Bronchial epithelial cell (primary cell): Measurements from ENCODE around the gene NDUFAF2. TPM values are rescaled to one million over a fixed set of nuclear protein-coding genes. Genes with fewer than 3 reads are reported as not detected.
"Not testable (repeated sequence)": the region's sequence is repeated elsewhere in the genome, so short reads cannot be mapped to it uniquely, and the experiment has no call there.

Experiments
- DNase-seq: peaks from one replicate; pipeline ENCODE4 v3.0.0-alpha.2; 2010; ENCODE audit warnings: low read depth
- FAIRE-seq: peaks from 2 replicates; lab custom pipeline; 2011; peaks lifted over from hg19 to GRCh38; lab: Jason Lieb, UNC
- H3K27me3 ChIP-seq: 2 replicates; pipeline ENCODE4 v1.5.1; 2011; ENCODE audit warnings: low read length; ENCODE audit not compliant: control insufficient read depth, insufficient read depth
- H3K36me3 ChIP-seq: 2 replicates; pipeline ENCODE4 v1.5.1; 2011; ENCODE audit warnings: low read length; ENCODE audit not compliant: control insufficient read depth, insufficient read depth
- H3K4me3 ChIP-seq: 2 replicates; pipeline ENCODE4 v1.5.1; 2011; ENCODE audit warnings: mild to moderate bottlenecking, low read depth, low read length, control low read depth
- CTCF ChIP-seq: IDR thresholded peaks from 2 replicates; pipeline ENCODE4 v1.5.1; 2011; ENCODE audit warnings: mild to moderate bottlenecking, moderate library complexity, low read length, control low read depth, inconsistent platforms; ENCODE audit not compliant: insufficient read depth, severe bottlenecking
- total RNA-seq: library from RNA; depleted of rRNA; stranded (reverse); fragments of >200 nt; gene quantifications from 2 replicates; pipeline ENCODE4 v1.2.1, GENCODE V29; 2014

The NDUFAF2 gene
- total RNA-seq, 1 donor from 2014 or later: 40.5 TPM

- TF ChIP-seq CTCF: no peak
- no peak for FAIRE-seq
- H3K27me3 ChIP-seq: no peaks in the 10 kb centered on the region
- DNase-seq: peak; percentile 45
- H3K4me3 ChIP-seq: no peak overlapping the region
- no peaks in the 10 kb centered on the region for H3K36me3 ChIP-seq
Observed at GRCh38 chr5:61030163-61030482, 85.1 kb downstream of the NDUFAF2 start.

GRCh38 chr5:61031301-61031700, 86.3 kb downstream of the NDUFAF2 start:
- FAIRE-seq, H3K27me3 ChIP-seq, H3K36me3 ChIP-seq, H3K4me3 ChIP-seq, DNase-seq: not testable (repeated sequence)

GRCh38 chr5:61044545-61044944, 99.5 kb downstream of the NDUFAF2 start:
- no peak for DNase-seq
- H3K4me3 ChIP-seq: no peak overlapping the region
- TF ChIP-seq CTCF: no peak
- no peak for FAIRE-seq
- no peaks in the 10 kb centered on the region for H3K36me3 ChIP-seq
- no peaks in the 10 kb centered on the region for H3K27me3 ChIP-seq

DNA sequence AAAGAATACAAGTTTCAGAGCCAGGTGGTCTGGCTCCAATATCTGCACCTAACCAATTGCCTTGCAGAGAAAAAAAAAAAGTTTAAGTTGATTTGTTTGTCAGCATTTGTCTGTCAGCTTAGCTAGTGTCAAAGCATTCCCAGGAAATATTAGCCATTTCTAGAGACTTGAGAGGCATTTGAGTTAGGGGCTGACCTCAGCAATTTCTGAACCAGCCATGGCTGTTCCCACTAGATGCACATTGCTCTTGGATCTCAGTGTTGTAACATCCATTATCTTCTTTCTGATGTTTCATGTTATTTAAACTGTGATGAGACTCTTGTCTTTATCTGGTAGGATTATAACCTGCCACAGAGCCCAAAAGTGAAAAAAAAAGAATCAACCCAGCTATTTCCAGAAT, 102.3 kb downstream of the NDUFAF2 start:
- DNase-seq: no peak
- Histone ChIP-seq H3K36me3 (no peaks in the 10 kb centered on the region), H3K27me3 (no peaks in the 10 kb centered on the region), H3K4me3 (no peak overlapping the region)
- TF ChIP-seq CTCF: no peak
- FAIRE-seq: no peak

DNA sequence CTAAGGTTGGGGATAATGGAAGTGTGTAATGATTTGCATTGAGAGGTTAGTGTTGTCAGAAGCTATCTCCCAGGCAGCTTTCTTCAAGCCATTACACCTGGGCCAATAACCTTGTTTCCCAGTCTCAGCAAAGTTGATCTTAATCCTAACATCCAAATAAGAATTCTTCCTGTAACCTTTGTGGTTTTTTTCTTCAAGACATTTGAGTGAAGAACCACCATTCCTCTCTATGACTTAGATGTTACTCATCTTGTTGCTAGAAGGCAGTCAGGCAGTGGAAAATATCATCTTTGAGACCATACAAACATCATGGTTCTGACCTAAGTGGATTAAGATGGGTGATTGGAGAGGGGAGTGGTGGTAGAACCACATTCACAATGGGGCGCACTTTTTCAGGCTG, 103.5 kb downstream of the NDUFAF2 start:
- no peak for FAIRE-seq
- H3K36me3 ChIP-seq: no peaks in the 10 kb centered on the region
- DNase-seq: peak; percentile 93
- H3K4me3 ChIP-seq: no peak overlapping the region
- no peaks in the 10 kb centered on the region for H3K27me3 ChIP-seq
- no peak for TF ChIP-seq CTCF

DNA sequence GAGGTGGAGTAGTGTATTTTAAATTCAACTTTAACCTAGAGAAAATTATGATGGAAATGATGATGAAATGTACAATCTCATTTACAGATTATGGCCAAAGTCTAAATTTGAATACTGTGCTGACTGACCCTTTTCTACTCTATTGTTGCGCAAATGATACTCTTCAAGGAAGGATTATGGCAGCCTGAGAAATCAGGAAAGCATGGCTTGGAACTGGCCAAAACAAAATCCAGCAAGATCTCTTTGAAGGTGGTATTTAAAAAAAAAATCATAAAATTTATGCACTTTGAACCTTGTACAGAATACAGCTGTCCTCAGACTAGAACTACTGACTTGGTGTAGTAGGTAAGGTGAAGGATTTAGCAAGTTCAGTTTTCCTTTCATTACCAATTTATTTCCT, 105.3 kb downstream of the NDUFAF2 start:
- Histone ChIP-seq H3K36me3 (no peaks in the 10 kb centered on the region), H3K4me3 (no peak overlapping the region), H3K27me3 (no peaks in the 10 kb centered on the region)
- TF ChIP-seq CTCF: no peak
- no peak for DNase-seq
- no peak for FAIRE-seq
